Measurements from ENCODE around the gene EMID1.

EMID1 gene

DNA sequence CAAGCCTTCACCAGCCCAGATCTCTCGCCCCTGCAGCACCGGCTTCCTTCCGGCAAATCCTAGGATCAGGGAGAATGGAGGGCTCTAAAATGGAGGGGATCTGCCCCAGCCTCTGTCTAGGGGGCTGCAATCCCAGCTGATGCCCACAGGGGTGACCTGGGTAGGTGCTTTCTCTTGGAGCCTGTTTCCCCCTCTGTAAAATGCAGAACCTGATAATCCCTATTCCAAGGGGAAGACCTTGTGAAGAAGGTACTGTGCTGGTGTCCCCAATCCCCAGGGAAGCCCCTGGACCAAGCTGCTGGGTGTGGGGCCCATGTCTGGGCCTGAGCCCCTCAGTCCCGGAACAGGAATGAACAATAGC, 2.8 kb downstream of the EMID1 start:
- DNase-seq = no peak
- peaks cover 46% of the 10 kb centered on the region for H3K36me3 ChIP-seq (ENCODE audit: insufficient read depth, low read length)
- H3K9ac ChIP-seq (ENCODE audit: low read depth, low read length) = peak overlapping the region; percentile 87
- no peaks in the 10 kb centered on the region for H3K27me3 ChIP-seq (ENCODE audit: insufficient read depth, low read length, poor library complexity)
- H3K4me1 ChIP-seq (ENCODE audit: insufficient read depth, low read length) = peaks cover 65% of the 10 kb centered on the region
- H2AFZ ChIP-seq (ENCODE audit: low read depth, low read length) = no peak overlapping the region
- peaks cover 80% of the 10 kb centered on the region for H3K79me2 ChIP-seq (ENCODE audit: insufficient read depth, low read length)
- peak overlapping the region in 1 of 2 experiments; percentile 83; a peak in 2 of 4 replicates for H3K4me3 ChIP-seq (ENCODE audit: low read depth in 1 of 2, low read length in 2 of 2)
- TF ChIP-seq CTCF (IDR thresholded peaks at IDR 0.05; ENCODE audit: borderline replicate concordance, extremely low read depth, low read length, poor library complexity, severe bottlenecking) (no peak), EZH2 (IDR thresholded peaks at IDR 0.05; ENCODE audit: borderline replicate concordance, low read depth, low read length, severe bottlenecking) (no peak)
- H3K9me3 ChIP-seq (ENCODE audit: insufficient read depth, low read length, severe bottlenecking) = no peaks in the 10 kb centered on the region
- peak overlapping the region; percentile 83 for H3K27ac ChIP-seq (ENCODE audit: low read length)
- no peak for ATAC-seq (ENCODE audit: insufficient read depth, low read depth)
- H4K20me1 ChIP-seq (ENCODE audit: insufficient read depth, low read length) = peaks cover 36% of the 10 kb centered on the region; the same call in 1 of the 2 replicates
- peak overlapping the region; percentile 89 for H3K4me2 ChIP-seq (ENCODE audit: insufficient read depth, low read length)

- DNase-seq = no peak
- H3K9ac ChIP-seq (ENCODE audit: low read depth, low read length) = peak overlapping the region; percentile 87
- H3K27ac ChIP-seq (ENCODE audit: low read length) = peak overlapping the region; percentile 83
- peak overlapping the region; percentile 89 for H3K4me2 ChIP-seq (ENCODE audit: insufficient read depth, low read length)
- peak overlapping the region in 1 of 2 experiments; percentile 83; a peak in 2 of 4 replicates for H3K4me3 ChIP-seq (ENCODE audit: low read depth in 1 of 2, low read length in 2 of 2)
- no peak for TF ChIP-seq CTCF (IDR thresholded peaks at IDR 0.05; ENCODE audit: borderline replicate concordance, extremely low read depth, low read length, poor library complexity, severe bottlenecking)
- no peak for TF ChIP-seq EZH2 (IDR thresholded peaks at IDR 0.05; ENCODE audit: borderline replicate concordance, low read depth, low read length, severe bottlenecking)
- ATAC-seq (ENCODE audit: insufficient read depth, low read depth) = no peak
- peaks cover 42% of the 10 kb centered on the region for H4K20me1 ChIP-seq (ENCODE audit: insufficient read depth, low read length)
- peaks cover 59% of the 10 kb centered on the region for H3K4me1 ChIP-seq (ENCODE audit: insufficient read depth, low read length)
- peaks cover 52% of the 10 kb centered on the region for H3K36me3 ChIP-seq (ENCODE audit: insufficient read depth, low read length)
- H3K9me3 ChIP-seq (ENCODE audit: insufficient read depth, low read length, severe bottlenecking) = no peaks in the 10 kb centered on the region
- peaks cover 85% of the 10 kb centered on the region for H3K79me2 ChIP-seq (ENCODE audit: insufficient read depth, low read length)
- no peaks in the 10 kb centered on the region for H3K27me3 ChIP-seq (ENCODE audit: insufficient read depth, low read length, poor library complexity)
- H2AFZ ChIP-seq (ENCODE audit: low read depth, low read length) = no peak overlapping the region
These were observed 3.4 kb downstream of the EMID1 start for GRCh38 chr22:29208879-29209623.

DNA sequence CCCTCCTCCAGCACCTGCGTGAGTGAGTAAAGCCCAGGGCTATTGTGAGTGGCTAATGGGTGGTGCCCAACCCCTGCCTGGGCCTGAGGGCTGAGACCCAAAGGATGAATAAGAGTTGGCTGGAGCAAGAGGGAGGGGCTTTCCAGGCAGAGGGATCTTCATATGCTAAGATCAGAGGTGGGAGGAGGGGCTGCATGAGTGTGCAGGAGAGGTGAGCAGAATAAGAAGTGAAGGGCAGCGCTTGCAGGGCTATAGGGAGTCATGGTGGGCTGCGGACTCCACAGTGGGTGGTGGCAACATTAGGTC, 3.9 kb downstream of the EMID1 start:
- Histone ChIP-seq H3K9ac (ENCODE audit: low read depth, low read length) (peak overlapping the region; percentile 87; the same call in 1 of the 2 replicates), H3K9me3 (ENCODE audit: insufficient read depth, low read length, severe bottlenecking) (no peaks in the 10 kb centered on the region)
- ATAC-seq (ENCODE audit: insufficient read depth, low read depth) = no peak

More for the DNA sequence above, 3.9 kb downstream of the EMID1 start:
- Histone ChIP-seq H3K4me2 (ENCODE audit: insufficient read depth, low read length) (peak overlapping the region; percentile 89), H3K79me2 (ENCODE audit: insufficient read depth, low read length) (peaks cover 84% of the 10 kb centered on the region), H2AFZ (ENCODE audit: low read depth, low read length) (no peak overlapping the region), H3K27me3 (ENCODE audit: insufficient read depth, low read length, poor library complexity) (no peaks in the 10 kb centered on the region), H4K20me1 (ENCODE audit: insufficient read depth, low read length) (peaks cover 47% of the 10 kb centered on the region), H3K4me1 (ENCODE audit: insufficient read depth, low read length) (peaks cover 54% of the 10 kb centered on the region), H3K4me3 (ENCODE audit: low read depth in 1 of 2, low read length in 2 of 2) (peak overlapping the region in 1 of 2 experiments; percentile 16; a peak in 2 of 4 replicates), H3K36me3 (ENCODE audit: insufficient read depth, low read length) (peaks cover 57% of the 10 kb centered on the region), H3K27ac (ENCODE audit: low read length) (peak overlapping the region; percentile 31)
- TF ChIP-seq EZH2 (IDR thresholded peaks at IDR 0.05; ENCODE audit: borderline replicate concordance, low read depth, low read length, severe bottlenecking) = no peak
- no peak for TF ChIP-seq CTCF (IDR thresholded peaks at IDR 0.05; ENCODE audit: borderline replicate concordance, extremely low read depth, low read length, poor library complexity, severe bottlenecking)
- no peak for DNase-seq

All from DND-41 (cell line).